ENCODE data around the gene CD63. TPM values are rescaled to one million over a fixed set of nuclear protein-coding genes. Genes with fewer than 3 reads are reported as not detected.

The CD63 gene
- total RNA-seq, 1 experiment from 2014 or later = 581 TPM

GRCh38 chr12:55721601-55722213 lies 7.1 kb downstream of the CD63 start:
- no peak for DNase-seq
- peaks cover 13% of the 10 kb centered on the region; the same call in 1 of the 2 replicates for H3K4me1 ChIP-seq (ENCODE audit: insufficient read depth, low read length)

More at GRCh38 chr12:55721601-55722213, 7.1 kb downstream of the CD63 start:
- Histone ChIP-seq H3K9ac (ENCODE audit: extremely low read depth, insufficient read length, low read length) (no peak overlapping the region), H3K18ac (ENCODE audit: insufficient read length, low read depth, low read length) (no peak overlapping the region), H3T11ph (ENCODE audit: low read length) (no peak overlapping the region), H3K23me2 (ENCODE audit: insufficient read length, low read depth, low read length, poor library complexity, severe bottlenecking) (peaks cover 8% of the 10 kb centered on the region), H2BK15ac (ENCODE audit: low read depth, low read length) (no peak overlapping the region), H3K23ac (ENCODE audit: insufficient read length, low read depth, low read length) (no peak overlapping the region), H3K4ac (ENCODE audit: low read depth, low read length) (no peak overlapping the region), H3K9me3 (ENCODE audit: control insufficient read depth, low read depth, low read length) (no peaks in the 10 kb centered on the region), H3K27me3 (ENCODE audit: insufficient read depth, low read length) (no peaks in the 10 kb centered on the region), H3K4me2 (ENCODE audit: insufficient read depth, insufficient read length, low read length) (no peak overlapping the region), H2AFZ (ENCODE audit: low read length) (no peak overlapping the region), H4K5ac (ENCODE audit: insufficient read length, low read depth, low read length) (no peak overlapping the region), H2AK5ac (ENCODE audit: insufficient read length, low read length) (no peak overlapping the region), H3K79me1 (ENCODE audit: insufficient read depth, low read depth, low read length, poor library complexity, severe bottlenecking) (no peaks in the 10 kb centered on the region), H2BK20ac (ENCODE audit: low read depth, low read length, poor library complexity, severe bottlenecking) (no peak overlapping the region), H2BK5ac (ENCODE audit: insufficient read length, low read length) (no peak overlapping the region), H4K91ac (ENCODE audit: insufficient read length, low read depth, low read length) (no peak overlapping the region), H4K20me1 (ENCODE audit: control insufficient read depth, insufficient read depth, insufficient read length) (no peaks in the 10 kb centered on the region), H2BK12ac (ENCODE audit: insufficient read length, low read depth, low read length) (no peak overlapping the region), H3K56ac (ENCODE audit: insufficient read length, low read depth, low read length) (no peak overlapping the region), H2BK120ac (ENCODE audit: low read depth, low read length, poor library complexity, severe bottlenecking) (no peak overlapping the region), H3K14ac (ENCODE audit: insufficient read depth, low read length) (no peak overlapping the region), H4K8ac (replicated peaks; ENCODE audit: insufficient read length, low read depth, low read length) (no peak overlapping the region), H3K79me2 (ENCODE audit: insufficient read depth, low read length) (no peaks in the 10 kb centered on the region), H3K27ac (ENCODE audit: insufficient read length, low read depth, low read length) (no peak overlapping the region)
- WGBS (ENCODE audit: extremely low coverage, insufficient read length, low lambda C conversion rate) = no CpG with 5 or more reads among the region's 14 CpGs
- no peak for TF ChIP-seq CTCF (conservative IDR thresholded peaks at IDR 0.05)
- Mint-ChIP-seq H3K4me1 (peaks cover 40 to 42% of the 10 kb centered on the region in 2 experiments), H3K9me3 (no peaks in the 10 kb centered on the region; a peak in 1 of 5 replicates), H3K27ac (no peak overlapping the region; a peak in 1 of 7 replicates), H3K27me3 (ENCODE audit: low read depth) (no peaks in the 10 kb centered on the region), H3K4me3 (no peak overlapping the region), H3K36me3 (ENCODE audit: insufficient read depth in 1 of 3, low read depth in 3 of 3) (peaks cover 16 to 45% (median 36%) of the 10 kb centered on the region in 3 experiments; a peak in 6 of 7 replicates)

All from H9 (cell line).